HG03558 (cell line): ENCODE measurements around the gene IYD.

ENCODE experiments used
- ATAC-seq: cut with Tn5 transposase; IDR thresholded peaks from one replicate; pipeline ENCODE4 v1.9.1; 2021; ENCODE audit warnings: moderate number of reproducible peaks; ENCODE audit not compliant: unreplicated experiment; ENCODE audit errors: extremely low read depth

IYD gene

GRCh38 chr6:150392452-150393220 is 23.8 kb downstream of the IYD start:
- ATAC-seq = no peak

- ATAC-seq = no peak
Measured at GRCh38 chr6:150394053-150394898, 25.5 kb downstream of the IYD start.

- no peak for ATAC-seq
Measured at GRCh38 chr6:150394899-150395295, 26.1 kb downstream of the IYD start.

GRCh38 chr6:150395388-150396009 is 26.7 kb downstream of the IYD start:
- peak; percentile 56 for ATAC-seq

GRCh38 chr6:150403458-150404246 is 34.8 kb downstream of the IYD start:
- no peak for ATAC-seq

- no peak for ATAC-seq
Measured at GRCh38 chr6:150406948-150407347, 38.1 kb downstream of the IYD start.

GRCh38 chr6:150408842-150409241 is 40.0 kb downstream of the IYD start:
- no peak for ATAC-seq

GRCh38 chr6:150409576-150410066 is 40.8 kb downstream of the IYD start:
- no peak for ATAC-seq

- ATAC-seq = no peak
Measured at GRCh38 chr6:150410399-150410798, 41.6 kb downstream of the IYD start.

- ATAC-seq = no peak
Measured at GRCh38 chr6:150410906-150411305, 42.1 kb downstream of the IYD start.

- no peak for ATAC-seq
Measured at GRCh38 chr6:150412221-150412620, 43.4 kb downstream of the IYD start.

- ATAC-seq = no peak
Measured at GRCh38 chr6:150413198-150413597, 44.4 kb downstream of the IYD start.

- no peak for ATAC-seq
Measured at GRCh38 chr6:150413781-150414281, 45.0 kb downstream of the IYD start.

- no peak for ATAC-seq
Measured at GRCh38 chr6:150416128-150416527, 47.3 kb downstream of the IYD start.

GRCh38 chr6:150417250-150417649 is 48.4 kb downstream of the IYD start:
- ATAC-seq = no peak

- peak; percentile 60 for ATAC-seq
Measured at GRCh38 chr6:150417899-150418826, 49.4 kb downstream of the IYD start.

GRCh38 chr6:150418827-150419594 is 50.2 kb downstream of the IYD start:
- no peak for ATAC-seq

- no peak for ATAC-seq
Measured at GRCh38 chr6:150420428-150420827, 51.6 kb downstream of the IYD start.
